Ishikawa (cell line): ENCODE results near the gene FNDC1.

ENCODE experiments used
- CEBPB ChIP-seq: IDR thresholded peaks from 2 replicates; pipeline ENCODE4 v1.6.1; 2012
- CREB1 ChIP-seq: IDR thresholded peaks from 2 replicates; pipeline ENCODE4 v1.6.1; 2012; ENCODE audit warnings: low read depth
- EGR1 ChIP-seq: IDR thresholded peaks from 2 replicates; pipeline ENCODE4 v1.6.1; 2012
- EP300 ChIP-seq: IDR thresholded peaks from 2 replicates; pipeline ENCODE4 v1.6.1; 2012; ENCODE audit warnings: borderline replicate concordance
- FOXM1 ChIP-seq: IDR thresholded peaks from 2 replicates; pipeline ENCODE4 v1.6.1; 2012; ENCODE audit warnings: low read depth, borderline replicate concordance
- MAX ChIP-seq: IDR thresholded peaks from 2 replicates; pipeline ENCODE4 v1.6.1; 2012
- NFIC ChIP-seq: IDR thresholded peaks from 2 replicates; pipeline ENCODE4 v1.6.1; 2012
- RAD21 ChIP-seq: IDR thresholded peaks from 2 replicates; pipeline ENCODE4 v1.6.1; 2012; ENCODE audit warnings: low read depth
- REST ChIP-seq: IDR thresholded peaks from 2 replicates; pipeline ENCODE4 v1.6.1; 2012; ENCODE audit warnings: low read depth, mild to moderate bottlenecking
- TAF1 ChIP-seq: IDR thresholded peaks from 2 replicates; pipeline ENCODE4 v1.6.1; 2012; ENCODE audit warnings: low read depth, mild to moderate bottlenecking
- TCF12 ChIP-seq: IDR thresholded peaks from 2 replicates; pipeline ENCODE4 v1.6.1; 2012; ENCODE audit warnings: low read depth
- TEAD4 ChIP-seq: IDR thresholded peaks from 2 replicates; pipeline ENCODE4 v1.6.1; 2012
- USF1 ChIP-seq: IDR thresholded peaks from 2 replicates; pipeline ENCODE4 v1.6.1; 2012
- YY1 ChIP-seq: IDR thresholded peaks from 2 replicates; pipeline ENCODE4 v1.6.1; 2012; ENCODE audit warnings: low read depth
- ZBTB7A ChIP-seq: IDR thresholded peaks from 2 replicates; pipeline ENCODE4 v1.6.1; 2012; ENCODE audit warnings: low read depth

Gene FNDC1

GRCh38 chr6:159311618-159312017 is 142.4 kb downstream of the FNDC1 start:
- TF ChIP-seq TAF1, result no peak
- TF ChIP-seq EP300, result no peak
- no peak for TF ChIP-seq TCF12
- TF ChIP-seq REST, result no peak
- no peak for TF ChIP-seq NFIC
- TF ChIP-seq YY1, result no peak
- no peak for TF ChIP-seq FOXM1
- no peak for TF ChIP-seq CREB1
- no peak for TF ChIP-seq USF1
- no peak for TF ChIP-seq MAX
- no peak for TF ChIP-seq RAD21
- TF ChIP-seq CEBPB, result no peak
- TF ChIP-seq EGR1, result no peak
- TF ChIP-seq TEAD4, result no peak
- no peak for TF ChIP-seq ZBTB7A

- TF ChIP-seq NFIC, result no peak
- TF ChIP-seq USF1, result no peak
- TF ChIP-seq FOXM1, result no peak
- TF ChIP-seq EGR1, result no peak
- TF ChIP-seq YY1, result no peak
- TF ChIP-seq REST, result no peak
- TF ChIP-seq MAX, result no peak
- no peak for TF ChIP-seq RAD21
- no peak for TF ChIP-seq CEBPB
- TF ChIP-seq ZBTB7A, result no peak
- TF ChIP-seq TCF12, result no peak
- no peak for TF ChIP-seq CREB1
- no peak for TF ChIP-seq EP300
- no peak for TF ChIP-seq TAF1
- TF ChIP-seq TEAD4, result no peak
Measured at GRCh38 chr6:159312206-159312605, 143.0 kb downstream of the FNDC1 start.

GRCh38 chr6:159313018-159313417 is 143.8 kb downstream of the FNDC1 start:
- TF ChIP-seq TEAD4 (no peak), MAX (no peak)

- TF ChIP-seq ZBTB7A (no peak), EP300 (no peak), REST (no peak), FOXM1 (no peak), YY1 (no peak), TEAD4 (no peak), EGR1 (no peak), NFIC (no peak)
Measured at GRCh38 chr6:159315562-159315961, 146.4 kb downstream of the FNDC1 start.

- TF ChIP-seq TCF12 (no peak), NFIC (no peak), EP300 (no peak), RAD21 (no peak)
Measured at GRCh38 chr6:159317430-159317829, 148.2 kb downstream of the FNDC1 start.
